K562 (cell line): ENCODE measurements around the gene PATL2.
"Not testable (repeated sequence)": the region's sequence is repeated elsewhere in the genome, so short reads cannot be mapped to it uniquely, and the experiment has no call there.

ENCODE experiments used
- CHD2 ChIP-seq: IDR thresholded peaks from 2 replicates; pipeline ENCODE4 v1.6.1; 2011; ENCODE audit warnings: low read depth, low read length
- CREM ChIP-seq: IDR thresholded peaks from 2 replicates; pipeline ENCODE4 v1.6.1; 2014; ENCODE audit warnings: antibody characterized with exemption, low read depth
- E2F3 ChIP-seq: fragments of 250-450 bp; sonication (Bioruptor Pico); IDR thresholded peaks from 2 replicates; pipeline ENCODE4 v1.4.0; 2020; ENCODE audit warnings: mild to moderate bottlenecking
- EWSR1 ChIP-seq: fragments of 450-650 bp; IDR thresholded peaks from 2 replicates; pipeline ENCODE4 v1.6.1; 2018; ENCODE audit warnings: borderline replicate concordance, mild to moderate bottlenecking, low read depth, moderate library complexity; ENCODE audit not compliant: partially characterized antibody
- FOS ChIP-seq: IDR thresholded peaks from 3 replicates; pipeline ENCODE4 v1.6.1; 2011; ENCODE audit not compliant: insufficient read length; ENCODE audit errors: extremely low read depth
- KLF16 ChIP-seq: IDR thresholded peaks from 2 replicates; pipeline ENCODE4 v1.6.1; 2016; ENCODE audit warnings: antibody characterized with exemption
- NFE2 ChIP-seq: IDR thresholded peaks from 2 replicates; pipeline ENCODE4 v1.6.1; 2014; ENCODE audit warnings: antibody characterized with exemption, low read depth
- PCBP2 ChIP-seq: fragments of 200-400 bp; formaldehyde crosslinking; IDR thresholded peaks from 2 replicates; pipeline ENCODE4 v1.6.1; 2018; ENCODE audit warnings: low read length, low read depth, mild to moderate bottlenecking, moderate library complexity; ENCODE audit not compliant: poor library complexity, severe bottlenecking
- POLR2A ChIP-seq: fragments of 450-650 bp; conservative IDR thresholded peaks from 2 replicates; pipeline ENCODE4 v1.6.1; 2016
- TAF1 ChIP-seq: IDR thresholded peaks from 2 replicates; pipeline ENCODE4 v1.6.1; 2011; ENCODE audit warnings: mild to moderate bottlenecking, low read length, moderate library complexity; ENCODE audit not compliant: insufficient read depth, control insufficient read depth, severe bottlenecking; ENCODE audit errors: extremely low read depth
- ZBED1 ChIP-seq: IDR thresholded peaks from 2 replicates; pipeline ENCODE4 v1.6.1; 2014
- TF ChIP-seq, protein P1 (sequence below), 3 experiments: IDR thresholded peaks in 2 of 3; conservative IDR thresholded peaks in 1 of 3; 2 replicates each; pipeline ENCODE4 v1.5.1; 2011 to 2012; ENCODE audit warnings: low read length in 3 of 3, mild to moderate bottlenecking in 3 of 3, control low read depth in 2 of 3, improper control_type of control experiment in 1 of 3, inconsistent platforms in 1 of 3, low read depth in 1 of 3, mixed read lengths in 1 of 3, moderate library complexity in 1 of 3; ENCODE audit not compliant: insufficient read depth in 2 of 3
- TF ChIP-seq, protein P2 (sequence below): fragments of 450-650 bp; IDR thresholded peaks from 2 replicates; pipeline ENCODE4 v1.6.1; 2016; ENCODE audit warnings: mild to moderate bottlenecking
- TF ChIP-seq, protein P3 (sequence below): fragments of 450-650 bp; IDR thresholded peaks from 2 replicates; pipeline ENCODE4 v1.7.1; 2018; ENCODE audit warnings: mild to moderate bottlenecking, low read depth; ENCODE audit not compliant: partially characterized antibody

DNA sequence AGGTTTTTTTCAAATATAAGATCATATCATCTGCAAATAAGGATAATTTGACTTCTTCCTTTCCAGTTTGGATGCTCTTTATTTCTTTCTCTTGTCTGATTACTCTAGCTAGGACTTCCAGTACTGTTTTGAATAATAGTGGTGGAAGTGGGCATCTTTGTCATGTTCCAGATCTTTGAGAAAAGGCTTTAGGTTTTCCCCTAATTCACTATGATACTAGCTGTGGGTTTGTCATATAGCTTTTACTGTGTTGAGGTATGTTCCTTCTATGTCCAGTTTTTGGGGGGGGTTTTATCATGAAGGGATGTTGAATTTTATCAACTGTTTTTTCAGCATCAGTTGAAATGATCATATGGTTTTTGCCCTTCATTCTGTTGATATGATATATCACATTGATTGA, 10.4 kb downstream of the PATL2 start:
- TF ChIP-seq FOS, CREM, EWSR1, CHD2, TAF1, POLR2A, KLF16, E2F3, PCBP2, ZBED1, NFE2: not testable (repeated sequence)
- TF ChIP-seq, protein P1, sequence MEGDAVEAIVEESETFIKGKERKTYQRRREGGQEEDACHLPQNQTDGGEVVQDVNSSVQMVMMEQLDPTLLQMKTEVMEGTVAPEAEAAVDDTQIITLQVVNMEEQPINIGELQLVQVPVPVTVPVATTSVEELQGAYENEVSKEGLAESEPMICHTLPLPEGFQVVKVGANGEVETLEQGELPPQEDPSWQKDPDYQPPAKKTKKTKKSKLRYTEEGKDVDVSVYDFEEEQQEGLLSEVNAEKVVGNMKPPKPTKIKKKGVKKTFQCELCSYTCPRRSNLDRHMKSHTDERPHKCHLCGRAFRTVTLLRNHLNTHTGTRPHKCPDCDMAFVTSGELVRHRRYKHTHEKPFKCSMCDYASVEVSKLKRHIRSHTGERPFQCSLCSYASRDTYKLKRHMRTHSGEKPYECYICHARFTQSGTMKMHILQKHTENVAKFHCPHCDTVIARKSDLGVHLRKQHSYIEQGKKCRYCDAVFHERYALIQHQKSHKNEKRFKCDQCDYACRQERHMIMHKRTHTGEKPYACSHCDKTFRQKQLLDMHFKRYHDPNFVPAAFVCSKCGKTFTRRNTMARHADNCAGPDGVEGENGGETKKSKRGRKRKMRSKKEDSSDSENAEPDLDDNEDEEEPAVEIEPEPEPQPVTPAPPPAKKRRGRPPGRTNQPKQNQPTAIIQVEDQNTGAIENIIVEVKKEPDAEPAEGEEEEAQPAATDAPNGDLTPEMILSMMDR (IDR thresholded peaks at IDR 0.05 in 2 of 3, conservative IDR thresholded peaks at IDR 0.05 in 1 of 3; ENCODE audit: insufficient read depth in 2 of 3, low read depth in 1 of 3, low read length in 3 of 3), result not testable (repeated sequence)
- TF ChIP-seq, protein P2, sequence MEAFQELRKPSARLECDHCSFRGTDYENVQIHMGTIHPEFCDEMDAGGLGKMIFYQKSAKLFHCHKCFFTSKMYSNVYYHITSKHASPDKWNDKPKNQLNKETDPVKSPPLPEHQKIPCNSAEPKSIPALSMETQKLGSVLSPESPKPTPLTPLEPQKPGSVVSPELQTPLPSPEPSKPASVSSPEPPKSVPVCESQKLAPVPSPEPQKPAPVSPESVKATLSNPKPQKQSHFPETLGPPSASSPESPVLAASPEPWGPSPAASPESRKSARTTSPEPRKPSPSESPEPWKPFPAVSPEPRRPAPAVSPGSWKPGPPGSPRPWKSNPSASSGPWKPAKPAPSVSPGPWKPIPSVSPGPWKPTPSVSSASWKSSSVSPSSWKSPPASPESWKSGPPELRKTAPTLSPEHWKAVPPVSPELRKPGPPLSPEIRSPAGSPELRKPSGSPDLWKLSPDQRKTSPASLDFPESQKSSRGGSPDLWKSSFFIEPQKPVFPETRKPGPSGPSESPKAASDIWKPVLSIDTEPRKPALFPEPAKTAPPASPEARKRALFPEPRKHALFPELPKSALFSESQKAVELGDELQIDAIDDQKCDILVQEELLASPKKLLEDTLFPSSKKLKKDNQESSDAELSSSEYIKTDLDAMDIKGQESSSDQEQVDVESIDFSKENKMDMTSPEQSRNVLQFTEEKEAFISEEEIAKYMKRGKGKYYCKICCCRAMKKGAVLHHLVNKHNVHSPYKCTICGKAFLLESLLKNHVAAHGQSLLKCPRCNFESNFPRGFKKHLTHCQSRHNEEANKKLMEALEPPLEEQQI, result not testable (repeated sequence)
- TF ChIP-seq, protein P3, sequence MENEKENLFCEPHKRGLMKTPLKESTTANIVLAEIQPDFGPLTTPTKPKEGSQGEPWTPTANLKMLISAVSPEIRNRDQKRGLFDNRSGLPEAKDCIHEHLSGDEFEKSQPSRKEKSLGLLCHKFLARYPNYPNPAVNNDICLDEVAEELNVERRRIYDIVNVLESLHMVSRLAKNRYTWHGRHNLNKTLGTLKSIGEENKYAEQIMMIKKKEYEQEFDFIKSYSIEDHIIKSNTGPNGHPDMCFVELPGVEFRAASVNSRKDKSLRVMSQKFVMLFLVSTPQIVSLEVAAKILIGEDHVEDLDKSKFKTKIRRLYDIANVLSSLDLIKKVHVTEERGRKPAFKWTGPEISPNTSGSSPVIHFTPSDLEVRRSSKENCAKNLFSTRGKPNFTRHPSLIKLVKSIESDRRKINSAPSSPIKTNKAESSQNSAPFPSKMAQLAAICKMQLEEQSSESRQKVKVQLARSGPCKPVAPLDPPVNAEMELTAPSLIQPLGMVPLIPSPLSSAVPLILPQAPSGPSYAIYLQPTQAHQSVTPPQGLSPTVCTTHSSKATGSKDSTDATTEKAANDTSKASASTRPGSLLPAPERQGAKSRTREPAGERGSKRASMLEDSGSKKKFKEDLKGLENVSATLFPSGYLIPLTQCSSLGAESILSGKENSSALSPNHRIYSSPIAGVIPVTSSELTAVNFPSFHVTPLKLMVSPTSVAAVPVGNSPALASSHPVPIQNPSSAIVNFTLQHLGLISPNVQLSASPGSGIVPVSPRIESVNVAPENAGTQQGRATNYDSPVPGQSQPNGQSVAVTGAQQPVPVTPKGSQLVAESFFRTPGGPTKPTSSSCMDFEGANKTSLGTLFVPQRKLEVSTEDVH, result not testable (repeated sequence)
